ENCODE data around the gene ATP6V1G3.
"Not testable (repeated sequence)": the region's sequence is repeated elsewhere in the genome, so short reads cannot be mapped to it uniquely, and the experiment has no call there.

ATP6V1G3 gene

GRCh38 chr1:198540580-198540979, at the start of gene ATP6V1G3:
ATP6V1G3 (minus strand) TSS chr1:198540680; CDS start chr1:198540650, 30 bp downstream.
- no peak for DNase-seq (ENCODE audit: low read depth in 2 of 3, low spot score in 1 of 3)

GRCh38 chr1:198588845-198589244, 48.4 kb upstream of the ATP6V1G3 start:
- no peak for DNase-seq (ENCODE audit: low read depth in 2 of 3, low spot score in 1 of 3)

- DNase-seq (ENCODE audit: low read depth in 2 of 3, low spot score in 1 of 3) = no peak
Measured at GRCh38 chr1:198584163-198584562, 43.7 kb upstream of the ATP6V1G3 start.

GRCh38 chr1:198583209-198583802, 42.8 kb upstream of the ATP6V1G3 start:
- DNase-seq (ENCODE audit: low read depth in 2 of 3, low spot score in 1 of 3) = not testable (repeated sequence)

- DNase-seq (ENCODE audit: low read depth in 2 of 3, low spot score in 1 of 3) = no peak
Measured at GRCh38 chr1:198577444-198577843, 37.0 kb upstream of the ATP6V1G3 start.

- DNase-seq (ENCODE audit: low read depth in 2 of 3, low spot score in 1 of 3) = no peak
Measured at GRCh38 chr1:198575798-198576641, 35.5 kb upstream of the ATP6V1G3 start.

- DNase-seq (ENCODE audit: low read depth in 2 of 3, low spot score in 1 of 3) = no peak
Measured at GRCh38 chr1:198575292-198575691, 34.8 kb upstream of the ATP6V1G3 start.

GRCh38 chr1:198574325-198574724, 33.8 kb upstream of the ATP6V1G3 start:
- no peak for DNase-seq (ENCODE audit: low read depth in 2 of 3, low spot score in 1 of 3)

- no peak for DNase-seq (ENCODE audit: low read depth in 2 of 3, low spot score in 1 of 3)
Measured at GRCh38 chr1:198564716-198565115, 24.2 kb upstream of the ATP6V1G3 start.

- DNase-seq (ENCODE audit: low read depth in 2 of 3, low spot score in 1 of 3) = no peak
Measured at GRCh38 chr1:198564157-198564556, 23.7 kb upstream of the ATP6V1G3 start.

- DNase-seq (ENCODE audit: low read depth in 2 of 3, low spot score in 1 of 3) = no peak
Measured at GRCh38 chr1:198563583-198563982, 23.1 kb upstream of the ATP6V1G3 start.

- DNase-seq (ENCODE audit: low read depth in 2 of 3, low spot score in 1 of 3) = no peak
Measured at GRCh38 chr1:198560161-198560560, 19.7 kb upstream of the ATP6V1G3 start.

GRCh38 chr1:198559362-198559761, 18.9 kb upstream of the ATP6V1G3 start:
- no peak for DNase-seq (ENCODE audit: low read depth in 2 of 3, low spot score in 1 of 3)

- no peak for DNase-seq (ENCODE audit: low read depth in 2 of 3, low spot score in 1 of 3)
Measured at GRCh38 chr1:198558402-198558801, 17.9 kb upstream of the ATP6V1G3 start.

GRCh38 chr1:198556971-198557370, 16.5 kb upstream of the ATP6V1G3 start:
- peak; percentile 16 to 53 (median 24) for DNase-seq (ENCODE audit: low read depth in 2 of 3, low spot score in 1 of 3)

GRCh38 chr1:198552668-198553416, 12.4 kb upstream of the ATP6V1G3 start:
- DNase-seq (ENCODE audit: low read depth in 2 of 3, low spot score in 1 of 3) = no peak

- no peak for DNase-seq (ENCODE audit: low read depth in 2 of 3, low spot score in 1 of 3)
Measured at GRCh38 chr1:198550941-198551524, 10.6 kb upstream of the ATP6V1G3 start.

GRCh38 chr1:198549866-198550265, 9.4 kb upstream of the ATP6V1G3 start:
- no peak for DNase-seq (ENCODE audit: low read depth in 2 of 3, low spot score in 1 of 3)

- DNase-seq (ENCODE audit: low read depth in 2 of 3, low spot score in 1 of 3) = no peak
Measured at GRCh38 chr1:198548890-198549289, 8.4 kb upstream of the ATP6V1G3 start.

GRCh38 chr1:198545156-198545555, 4.7 kb upstream of the ATP6V1G3 start:
- no peak for DNase-seq (ENCODE audit: low read depth in 2 of 3, low spot score in 1 of 3)

- no peak for DNase-seq (ENCODE audit: low read depth in 2 of 3, low spot score in 1 of 3)
Measured at GRCh38 chr1:198544265-198544664, 3.8 kb upstream of the ATP6V1G3 start.
